Ishikawa (cell line): ENCODE results near the gene CACNA1H.

ENCODE experiments used
- EGR1 ChIP-seq: IDR thresholded peaks from 2 replicates; pipeline ENCODE4 v1.6.1; 2012
- EP300 ChIP-seq: IDR thresholded peaks from 2 replicates; pipeline ENCODE4 v1.6.1; 2012; ENCODE audit warnings: borderline replicate concordance
- MAX ChIP-seq: IDR thresholded peaks from 2 replicates; pipeline ENCODE4 v1.6.1; 2012
- NFIC ChIP-seq: IDR thresholded peaks from 2 replicates; pipeline ENCODE4 v1.6.1; 2012
- RAD21 ChIP-seq: IDR thresholded peaks from 2 replicates; pipeline ENCODE4 v1.6.1; 2012; ENCODE audit warnings: low read depth
- REST ChIP-seq: IDR thresholded peaks from 2 replicates; pipeline ENCODE4 v1.6.1; 2012; ENCODE audit warnings: low read depth, mild to moderate bottlenecking
- TAF1 ChIP-seq: IDR thresholded peaks from 2 replicates; pipeline ENCODE4 v1.6.1; 2012; ENCODE audit warnings: low read depth, mild to moderate bottlenecking
- TCF12 ChIP-seq: IDR thresholded peaks from 2 replicates; pipeline ENCODE4 v1.6.1; 2012; ENCODE audit warnings: low read depth
- TEAD4 ChIP-seq: IDR thresholded peaks from 2 replicates; pipeline ENCODE4 v1.6.1; 2012
- YY1 ChIP-seq: IDR thresholded peaks from 2 replicates; pipeline ENCODE4 v1.6.1; 2012; ENCODE audit warnings: low read depth
- ZBTB7A ChIP-seq: IDR thresholded peaks from 2 replicates; pipeline ENCODE4 v1.6.1; 2012; ENCODE audit warnings: low read depth

DNA sequence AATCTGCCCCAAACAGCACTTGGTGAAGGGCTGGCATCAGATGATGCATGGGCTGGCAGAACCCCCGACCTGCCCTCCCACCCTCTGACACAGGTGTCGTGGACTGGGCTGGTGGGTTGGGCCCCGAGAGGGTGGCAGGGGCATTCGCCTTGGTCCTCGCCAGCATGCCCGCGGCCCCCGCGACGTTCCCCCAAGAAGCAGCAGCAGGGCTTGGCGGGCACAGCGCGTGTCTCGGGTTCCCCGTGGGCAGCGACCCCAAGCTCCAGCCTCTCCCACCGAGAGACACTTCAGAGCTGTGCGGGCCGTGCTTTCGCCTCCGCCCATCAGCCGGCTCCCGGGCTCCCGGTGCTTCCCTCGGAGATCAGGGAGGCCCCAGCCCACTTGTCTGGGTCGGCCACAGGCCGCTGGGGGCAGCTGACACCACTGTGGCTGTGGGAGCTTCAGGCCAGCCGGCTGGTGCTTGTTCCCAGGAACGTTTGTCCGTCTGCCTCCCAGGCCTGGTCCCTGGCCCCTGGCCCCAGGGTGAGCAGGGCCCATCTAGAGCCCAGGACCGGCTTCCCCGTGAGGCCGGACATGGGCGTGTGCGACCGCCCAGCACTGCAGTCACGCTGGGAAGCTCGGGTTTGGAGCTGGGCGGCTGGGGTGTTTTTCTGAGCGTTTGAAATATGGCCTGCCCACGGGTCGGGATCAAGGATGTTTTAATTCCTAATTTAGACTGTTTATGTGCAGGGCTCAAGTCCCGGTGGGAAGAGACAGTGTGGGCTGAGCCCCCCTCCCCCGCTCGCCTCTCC lies 16.6 kb downstream of the CACNA1H start:
- TF ChIP-seq TEAD4 (no peak), YY1 (no peak), TAF1 (no peak), EP300 (no peak), ZBTB7A (no peak), RAD21 (no peak), NFIC (no peak), MAX (no peak), EGR1 (no peak), TCF12 (no peak), REST (no peak)
